ENCODE measurements around the gene EGFL6.
A peak's percentile ranks its signal among the peaks of the same experiment; 100 is the strongest.
"Not testable (repeated sequence)": the region's sequence is repeated elsewhere in the genome, so short reads cannot be mapped to it uniquely, and the experiment has no call there.

Gene EGFL6

DNA sequence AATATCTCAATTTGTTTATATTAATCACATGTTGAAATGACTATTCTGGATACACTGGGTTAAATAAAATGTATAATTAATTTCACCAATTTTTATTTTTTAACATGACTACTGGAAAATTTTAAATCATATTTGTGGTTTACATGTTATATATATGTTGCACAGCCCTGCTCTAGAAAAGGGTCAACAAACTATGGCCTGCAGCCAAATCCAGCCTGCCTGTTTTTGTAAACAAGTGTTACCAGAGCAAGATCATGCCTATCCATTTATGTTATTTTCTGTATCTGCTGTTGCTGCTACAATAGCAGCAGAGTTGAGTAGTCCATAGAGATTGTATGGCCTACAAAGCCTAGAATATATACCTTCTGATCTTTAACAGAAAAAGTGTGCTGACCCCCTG, 84.7 kb downstream of the EGFL6 start:
- DNase-seq, result no peak

GRCh38 chrX:13655674-13656073, 86.3 kb downstream of the EGFL6 start:
- DNase-seq, result no peak

- DNase-seq, result peak; percentile 2
These were observed 89.2 kb downstream of the EGFL6 start for GRCh38 chrX:13658602-13659001.

DNA sequence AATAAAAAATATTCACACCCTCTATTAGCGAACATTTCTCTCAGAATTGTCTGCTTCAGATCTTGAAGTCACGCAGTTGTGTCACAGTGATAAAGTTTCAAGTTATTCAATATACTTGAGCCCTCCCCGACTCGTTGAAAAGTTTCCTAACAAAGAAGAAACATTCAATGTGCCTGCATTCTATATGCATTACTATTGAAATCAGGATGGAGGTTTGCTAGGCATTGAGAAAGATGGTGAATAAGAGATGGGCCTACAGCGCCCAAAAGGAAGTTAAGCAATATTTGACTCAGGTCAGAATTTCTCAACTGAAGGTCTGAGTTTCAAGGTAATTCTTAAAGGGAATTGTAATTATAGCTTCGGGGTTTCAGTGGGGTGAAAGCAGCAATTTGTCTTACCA, 89.7 kb downstream of the EGFL6 start:
- no peak for DNase-seq

- DNase-seq, result no peak
These were observed 92.4 kb downstream of the EGFL6 start for GRCh38 chrX:13661735-13662288.

DNA sequence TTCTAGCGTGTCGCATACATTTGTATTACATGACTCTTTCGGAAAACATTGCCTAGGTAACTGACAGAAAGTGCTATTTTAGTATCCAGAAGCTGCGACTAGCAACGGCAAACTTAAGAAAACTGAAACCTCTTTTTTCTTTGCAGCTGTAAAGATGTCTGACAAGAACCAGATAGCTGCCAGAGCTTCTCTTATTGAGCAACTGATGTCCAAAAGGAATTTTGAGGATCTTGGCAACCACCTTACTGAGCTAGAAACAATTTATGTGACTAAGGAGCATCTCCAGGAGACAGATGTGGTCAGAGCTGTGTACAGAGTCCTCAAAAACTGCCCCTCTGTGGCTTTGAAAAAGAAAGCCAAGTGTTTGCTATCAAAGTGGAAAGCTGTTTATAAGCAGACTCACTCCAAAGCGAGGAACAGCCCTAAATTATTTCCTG, 93.0 kb downstream of the EGFL6 start:
- no peak for DNase-seq

DNA sequence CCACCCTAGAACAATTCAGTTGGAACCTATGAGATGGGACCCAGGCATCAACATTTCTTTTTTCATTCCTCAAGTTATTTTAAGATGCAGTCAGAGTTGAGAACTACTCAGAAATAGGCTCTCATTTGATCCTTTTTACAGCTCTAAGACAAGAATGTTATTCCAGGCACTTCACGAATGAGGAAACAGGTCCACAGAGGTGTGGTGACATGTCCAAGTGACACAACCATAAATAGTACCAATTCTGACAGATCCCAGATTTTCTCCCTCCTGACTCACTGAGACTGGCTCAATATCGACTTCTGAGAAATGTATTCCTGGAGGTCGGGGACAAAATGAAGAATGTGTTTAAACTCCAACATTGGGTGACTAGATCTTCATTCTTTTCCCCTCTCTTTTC, 94.6 kb downstream of the EGFL6 start:
- no peak for DNase-seq

DNA sequence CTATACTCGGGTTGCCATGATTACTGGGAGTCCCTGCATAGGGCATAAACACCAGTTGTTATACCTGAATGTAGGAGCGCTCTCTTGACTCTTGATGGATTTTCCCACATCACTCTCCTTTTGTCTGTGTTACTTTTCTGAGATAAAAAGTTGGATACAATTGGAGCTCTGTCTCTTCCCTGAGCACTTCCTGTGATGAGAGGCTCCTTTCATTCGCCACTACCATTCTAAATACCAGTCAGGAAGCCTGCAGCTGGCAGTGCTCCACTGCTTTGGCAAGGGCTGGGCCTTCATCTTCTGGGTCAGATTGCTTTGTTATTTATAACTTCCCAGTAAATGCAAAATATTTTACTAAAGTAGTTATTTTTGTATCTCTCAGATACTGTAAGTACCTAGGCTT, 97.4 kb downstream of the EGFL6 start:
- DNase-seq, result no peak

DNA sequence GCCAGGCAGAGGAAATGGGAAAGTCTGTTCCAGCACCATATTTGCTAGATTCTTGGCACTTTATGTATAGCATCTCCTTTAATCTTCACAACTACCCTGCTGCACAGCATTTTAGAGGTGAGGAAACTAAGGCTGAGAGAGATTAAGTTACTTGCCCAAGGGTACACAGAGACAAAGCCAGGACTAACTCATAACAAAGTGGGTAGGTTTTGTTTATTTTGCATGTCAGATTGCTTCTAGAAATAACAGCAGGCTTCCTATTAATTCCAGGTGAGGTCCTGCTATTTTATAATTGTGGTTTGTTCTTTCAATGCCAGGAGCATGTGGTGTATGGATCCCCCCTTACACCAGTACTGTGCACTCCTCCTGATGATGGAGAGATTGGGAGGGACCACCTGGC, 98.5 kb downstream of the EGFL6 start:
- no peak for DNase-seq

DNA sequence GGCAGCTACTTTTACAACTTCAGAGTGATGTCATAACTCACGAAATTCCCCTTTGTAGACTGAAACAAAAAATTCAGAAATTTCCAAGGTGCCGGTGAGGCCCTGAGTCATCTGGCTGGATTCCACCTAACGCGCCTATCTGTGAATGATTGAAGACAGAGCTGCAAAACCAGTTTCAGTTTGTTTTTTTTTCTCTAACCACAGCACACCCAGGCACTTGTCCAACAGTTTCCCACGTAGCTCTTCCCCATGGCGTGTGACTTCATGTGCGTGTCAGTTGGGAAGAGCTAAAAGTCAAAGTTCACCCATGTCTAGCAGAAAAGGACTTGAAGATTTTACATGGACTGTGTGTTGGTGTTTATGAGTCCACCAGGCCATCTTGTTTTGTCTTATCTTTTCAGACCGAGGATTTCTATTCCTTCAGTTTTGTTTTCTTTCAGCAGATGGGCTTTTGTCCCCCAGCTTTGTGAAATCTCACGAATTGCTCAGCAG, 99.9 kb downstream of the EGFL6 start:
- no peak for DNase-seq

DNA sequence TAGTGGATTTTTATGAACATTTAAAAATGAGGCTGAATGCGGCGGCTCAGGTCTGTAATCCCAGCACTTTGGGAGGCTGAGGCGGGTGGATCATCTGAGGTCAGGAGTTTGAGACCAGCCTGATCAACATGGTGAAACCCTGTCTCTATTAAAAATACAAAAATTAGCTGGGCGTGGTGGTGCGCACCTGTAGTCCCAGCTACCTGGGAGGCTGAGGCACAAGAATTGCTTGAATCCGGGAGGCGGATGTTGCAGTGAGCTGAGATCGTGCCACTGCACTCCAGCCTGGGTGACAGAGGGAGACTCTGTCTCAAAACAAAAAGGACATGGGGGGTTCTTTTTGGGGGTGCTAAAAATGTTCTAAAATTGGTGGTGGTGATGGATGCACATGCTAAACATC, 100.4 kb downstream of the EGFL6 start:
- DNase-seq, result not testable (repeated sequence)

DNA sequence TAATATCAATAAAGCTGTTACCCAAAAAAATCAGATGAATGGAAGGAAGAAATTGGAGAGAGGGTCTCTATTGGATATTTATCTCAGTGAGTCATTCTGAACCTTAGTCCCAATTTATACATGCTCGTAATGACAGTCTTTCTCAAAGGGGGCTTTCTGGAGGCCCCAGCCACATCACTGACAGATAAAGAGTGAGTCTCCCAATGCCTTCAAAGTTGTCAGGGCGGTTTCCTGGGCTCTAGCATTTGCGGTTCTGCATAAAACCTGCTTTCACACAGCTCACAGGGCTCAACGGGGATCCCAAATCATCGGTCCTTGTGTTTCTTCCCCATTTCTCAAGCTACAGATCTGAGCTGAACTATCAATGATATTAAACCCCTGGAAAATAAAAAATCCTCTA, 100.8 kb downstream of the EGFL6 start:
- no peak for DNase-seq

GRCh38 chrX:13673016-13673415, 103.6 kb downstream of the EGFL6 start:
- DNase-seq, result no peak

- DNase-seq, result no peak
These were observed 107.5 kb downstream of the EGFL6 start for GRCh38 chrX:13676885-13677284.

- not testable (repeated sequence) for DNase-seq
These were observed 110.3 kb downstream of the EGFL6 start for GRCh38 chrX:13679700-13680099.

- no peak for DNase-seq
These were observed 112.2 kb downstream of the EGFL6 start for GRCh38 chrX:13681595-13681994.

Measured in NCI-H1694 treated with DMSO at 0.1 percent for 48 hours (cell line).